Right ventricle myocardium inferior (tissue), 1 donor: ENCODE results near the gene FAP. TPM values are rescaled to one million over a fixed set of nuclear protein-coding genes. Genes with fewer than 3 reads are reported as not detected.

Experiments
- ATAC-seq: fragments of 200-7000 bp; cut with Tn5 transposase; one replicate; pipeline ENCODE4 v1.9.1; 2020; ENCODE audit warnings: mild to moderate bottlenecking, moderate library complexity
- DNase-seq: peaks from one replicate; pipeline ENCODE4 v3.0.0; 2021; ENCODE audit errors: missing footprints
- intact Hi-C: fragments of 100-400 bp; cut with DNase I; formaldehyde crosslinking; loops from one replicate; pipeline ENCODE4 v1.11.0; 2022
- long read RNA-seq: library from polyadenylated mRNA; unstranded; transcript quantifications from one replicate; pipeline ENCODE4 v2.0.0, GENCODE V29; 2021
- total RNA-seq: library from RNA; stranded (reverse); fragmentation: NEBNext Ultra II Directional; extraction: Animal tissue kit (Norgen Biotek cat#: 25700); gene quantifications from one replicate; pipeline ENCODE4 v1.2.1, GENCODE V29; 2021
- donor health status: DM: no; HTN: yes; CAD: no; lungs with severe emphysema.

Gene FAP
- total RNA-seq = 0.62 TPM
- long read RNA-seq = 0 reads

- intact Hi-C loops = no loop called here
- DNase-seq = no peak
- ATAC-seq = peak; percentile 52
These were observed at the start of gene FAP for GRCh38 chr2:162243294-162243693. Gene FAP, minus strand, starts transcription at chr2:162243445. Its CDS starts 118 bp downstream, at chr2:162243327.

- ATAC-seq (no peak), DNase-seq (no peak)
- intact Hi-C loops = no loop called here
These were observed 48.5 kb upstream of the FAP start for GRCh38 chr2:162291748-162292147.

- no peak for ATAC-seq
- intact Hi-C loops = no loop called here
- no peak for DNase-seq
These were observed 39.6 kb upstream of the FAP start for GRCh38 chr2:162282765-162283425.

- no peak for ATAC-seq
- intact Hi-C loops = no loop called here
- no peak for DNase-seq
These were observed 37.4 kb upstream of the FAP start for GRCh38 chr2:162280654-162281053.

GRCh38 chr2:162277381-162277780, 34.1 kb upstream of the FAP start:
- DNase-seq = no peak
- intact Hi-C loops = no loop called here
- ATAC-seq = no peak

- intact Hi-C loops = no loop called here
- DNase-seq (no peak), ATAC-seq (no peak)
These were observed 24.8 kb upstream of the FAP start for GRCh38 chr2:162267996-162268395.

GRCh38 chr2:162267496-162267895, 24.3 kb upstream of the FAP start:
- no peak for ATAC-seq

GRCh38 chr2:162266460-162266760, 23.2 kb upstream of the FAP start:
- intact Hi-C loops = no loop called here
- ATAC-seq (peak; percentile 79), DNase-seq (no peak)

More at GRCh38 chr2:162267496-162267895, 24.3 kb upstream of the FAP start:
- no peak for DNase-seq
- intact Hi-C loops = no loop called here

GRCh38 chr2:162265666-162266459, 22.6 kb upstream of the FAP start:
- DNase-seq (no peak), ATAC-seq (peak; percentile 29)
- intact Hi-C loops = no loop called here

- DNase-seq (peak; percentile 71), ATAC-seq (peak; percentile 82)
- intact Hi-C loops = no loop called here
These were observed 18.0 kb upstream of the FAP start for GRCh38 chr2:162261032-162261945.

GRCh38 chr2:162258686-162259085, 15.4 kb upstream of the FAP start:
- intact Hi-C loops = no loop called here
- no peak for DNase-seq
- no peak for ATAC-seq

- intact Hi-C loops = no loop called here
- no peak for ATAC-seq
- DNase-seq = no peak
These were observed 14.9 kb upstream of the FAP start for GRCh38 chr2:162258169-162258568.

GRCh38 chr2:162257425-162257824, 14.2 kb upstream of the FAP start:
- intact Hi-C loops = no loop called here
- no peak for DNase-seq

GRCh38 chr2:162256591-162256991, 13.3 kb upstream of the FAP start:
- no peak for DNase-seq
- no peak for ATAC-seq
- intact Hi-C loops = no loop called here

More at GRCh38 chr2:162257425-162257824, 14.2 kb upstream of the FAP start:
- no peak for ATAC-seq

- DNase-seq = no peak
- no peak for ATAC-seq
- intact Hi-C loops = no loop called here
These were observed 11.1 kb upstream of the FAP start for GRCh38 chr2:162254236-162254871.

GRCh38 chr2:162253435-162253834, 10.2 kb upstream of the FAP start:
- ATAC-seq = no peak
- intact Hi-C loops = no loop called here
- no peak for DNase-seq

- ATAC-seq (no peak), DNase-seq (no peak)
- intact Hi-C loops = no loop called here
These were observed 8.9 kb upstream of the FAP start for GRCh38 chr2:162252153-162252552.

- intact Hi-C loops = no loop called here
- ATAC-seq = no peak
- DNase-seq = no peak
These were observed 2.5 kb upstream of the FAP start for GRCh38 chr2:162245781-162246180.

- DNase-seq = no peak
- intact Hi-C loops = no loop called here
- no peak for ATAC-seq
These were observed 1.8 kb upstream of the FAP start for GRCh38 chr2:162245061-162245460.
